Measurements from ENCODE around the gene MGLL.

MGLL gene

DNA sequence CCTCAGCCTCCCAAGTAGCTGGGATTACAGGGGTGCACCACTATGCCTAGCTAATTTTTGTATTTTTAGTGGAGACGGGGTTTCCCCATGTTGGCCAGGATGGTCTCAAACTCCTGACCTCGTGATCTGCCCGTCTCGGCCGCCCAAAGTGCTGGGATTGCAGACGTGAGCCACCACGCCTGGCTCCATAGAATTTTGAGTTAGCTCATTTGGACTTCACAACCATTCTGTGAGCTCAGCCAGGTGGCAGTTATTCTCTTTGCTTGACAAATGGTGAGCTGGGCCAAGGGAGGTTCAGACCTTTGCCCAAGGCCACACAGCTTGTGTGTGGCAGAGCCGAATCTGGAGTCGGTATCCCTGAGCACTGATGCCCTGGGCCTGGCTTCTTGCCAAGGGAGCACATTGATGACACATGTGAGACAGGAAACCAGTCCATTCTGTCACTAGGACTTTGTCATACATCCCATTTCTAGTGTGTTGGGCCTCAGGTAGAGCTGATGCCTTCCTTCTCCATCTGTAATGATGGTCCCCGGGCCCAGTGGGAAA, 175.7 kb downstream of the MGLL start:
- no peak for DNase-seq

DNA sequence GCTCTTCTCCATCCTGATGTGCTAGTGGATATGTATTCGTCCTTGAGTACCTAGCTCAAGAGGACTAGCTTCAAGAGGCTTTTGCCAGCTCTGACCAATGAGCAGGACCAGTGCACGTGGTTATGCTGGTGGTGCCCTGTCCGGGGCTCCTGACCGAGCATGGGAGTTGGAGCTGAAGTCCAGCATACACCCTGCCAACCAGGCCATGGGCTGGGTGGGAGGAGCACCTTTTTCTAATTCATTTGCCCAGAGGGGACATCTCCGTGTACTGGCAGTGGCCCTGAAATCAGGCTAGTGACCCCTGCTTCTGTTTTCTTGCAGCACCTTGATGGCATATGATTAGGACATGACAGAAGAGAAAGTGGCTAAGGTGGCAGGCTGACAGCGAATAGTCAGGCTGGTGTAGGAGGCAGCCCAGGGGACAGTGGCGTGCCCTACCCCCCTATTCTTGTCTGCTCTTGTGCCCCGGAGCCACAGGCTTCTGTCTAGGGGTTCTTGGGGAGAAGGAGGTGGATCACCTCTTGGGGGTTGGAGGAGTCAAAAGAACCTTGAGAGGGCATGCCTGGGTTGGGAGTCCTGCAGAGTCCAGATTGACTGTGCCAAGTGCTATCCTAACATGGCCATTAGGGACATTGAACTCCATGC, 176.8 kb downstream of the MGLL start:
- DNase-seq, result no peak

DNA sequence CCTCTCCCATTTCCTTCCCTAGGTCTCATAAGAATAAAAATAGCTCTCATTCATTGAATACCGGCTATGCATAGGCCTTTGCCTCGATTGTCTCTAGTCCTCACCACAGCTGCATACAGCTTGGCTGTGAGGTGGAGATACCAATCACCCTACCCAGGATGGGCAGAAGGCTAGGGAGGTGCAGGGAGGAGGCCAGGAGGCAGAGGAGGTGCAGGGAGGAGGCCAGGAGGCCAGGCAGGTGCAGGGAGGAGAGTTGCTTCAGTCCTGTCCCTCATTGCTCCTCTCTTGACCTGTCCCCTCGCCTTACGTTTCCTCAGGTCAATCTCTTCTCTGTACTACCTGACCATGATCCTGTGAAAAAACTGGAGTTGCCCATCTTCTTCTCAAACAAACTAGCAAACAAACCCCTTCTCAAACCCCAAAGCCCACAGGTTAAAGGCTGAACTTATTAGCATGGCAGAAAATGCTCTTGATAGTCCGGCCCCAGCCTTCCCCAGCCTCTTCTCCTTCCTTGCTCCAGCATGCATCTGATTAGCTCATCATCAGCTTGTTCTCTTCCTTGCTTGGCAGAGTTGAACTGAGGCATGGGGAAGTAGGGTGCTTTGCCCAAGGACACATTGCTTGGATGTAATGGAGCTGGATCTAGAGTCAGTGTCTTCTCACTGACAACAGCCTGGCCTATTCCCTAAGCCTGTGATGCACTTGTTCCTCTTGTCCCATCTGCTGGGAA, 177.5 kb downstream of the MGLL start:
- no peak for DNase-seq

DNA sequence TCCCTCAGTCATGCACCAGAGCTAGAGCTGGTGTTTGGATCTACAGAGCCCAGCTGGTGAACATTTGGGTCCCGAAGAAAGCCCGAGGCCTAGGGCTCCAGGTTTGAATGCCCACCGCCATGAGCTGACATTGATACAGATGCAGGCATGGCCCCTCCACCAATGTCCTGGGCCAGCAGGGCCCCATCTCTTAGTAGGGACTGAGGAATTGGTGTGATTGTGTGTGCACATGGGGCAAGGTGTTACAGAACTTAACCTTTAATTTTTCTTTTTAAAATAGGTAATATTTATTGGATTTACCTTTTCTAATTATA, 182.3 kb downstream of the MGLL start:
- DNase-seq, result no peak

DNA sequence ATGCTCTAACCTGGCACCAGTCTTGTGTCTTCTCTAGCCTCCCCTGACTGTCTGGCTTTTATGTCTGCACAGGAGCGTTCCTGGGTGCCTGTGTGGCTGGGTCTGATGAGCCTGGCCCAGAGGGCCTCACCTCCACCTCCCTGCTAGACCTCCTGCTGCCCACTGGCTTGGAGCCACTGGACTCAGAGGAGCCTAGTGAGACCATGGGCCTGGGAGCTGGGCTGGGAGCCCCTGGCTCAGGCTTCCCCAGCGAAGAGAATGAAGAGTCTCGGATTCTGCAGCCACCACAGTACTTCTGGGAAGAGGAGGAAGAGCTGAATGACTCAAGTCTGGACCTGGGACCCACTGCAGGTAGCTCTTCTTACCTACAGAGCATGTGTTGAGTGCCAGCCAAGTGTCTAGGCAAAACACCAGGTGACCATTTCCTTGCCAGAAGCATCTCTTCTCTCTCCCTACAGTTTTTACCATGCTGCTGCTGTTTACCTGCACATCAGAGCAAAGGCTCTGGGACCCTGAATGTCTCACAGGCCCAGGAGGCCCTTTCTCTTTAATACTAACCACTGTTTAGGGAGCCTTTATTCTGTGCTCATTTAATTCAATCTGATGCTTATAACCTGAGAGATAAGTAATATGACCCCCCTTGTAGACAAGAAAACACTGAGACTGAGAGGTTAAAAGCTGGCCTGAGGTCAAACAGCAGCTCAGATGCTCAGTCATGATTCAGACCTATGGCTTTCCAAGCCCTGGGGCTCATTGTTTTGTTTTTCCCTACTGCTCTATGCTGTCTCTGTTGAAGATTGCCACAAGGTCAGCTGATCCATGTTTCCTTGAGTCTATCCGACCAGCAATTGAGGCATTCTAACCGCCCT, 182.9 kb downstream of the MGLL start:
- DNase-seq, result no peak
